IMR-90 (cell line): ENCODE data around the gene HS2ST1.

Experiments
- BHLHE40 ChIP-seq: fragments of 150-350 bp; IDR thresholded peaks from 2 replicates; pipeline ENCODE4 v1.6.1; 2016; ENCODE audit warnings: mild to moderate bottlenecking, low read depth, low read length
- CEBPB ChIP-seq: IDR thresholded peaks from 2 replicates; pipeline ENCODE4 v1.6.1; 2012; ENCODE audit warnings: low read depth, low read length, improper control_type of control experiment
- FOS ChIP-seq: fragments of 150-350 bp; IDR thresholded peaks from 2 replicates; pipeline ENCODE4 v1.6.1; 2016; ENCODE audit warnings: low read depth, low read length
- MAFK ChIP-seq: IDR thresholded peaks from 2 replicates; pipeline ENCODE4 v1.6.1; 2012; ENCODE audit warnings: low read depth, low read length, improper control_type of control experiment
- MXI1 ChIP-seq: IDR thresholded peaks from 2 replicates; pipeline ENCODE4 v1.6.1; 2012; ENCODE audit warnings: low read depth, mild to moderate bottlenecking, low read length, moderate library complexity, borderline replicate concordance
- NFE2L2 ChIP-seq: fragments of 150-350 bp; IDR thresholded peaks from 2 replicates; pipeline ENCODE4 v1.6.1; 2016; ENCODE audit warnings: low read depth, mild to moderate bottlenecking, low read length
- POLR2A ChIP-seq: IDR thresholded peaks from 2 replicates; pipeline ENCODE4 v1.6.1; 2012; ENCODE audit warnings: mild to moderate bottlenecking, low read depth, low read length
- RAD21 ChIP-seq: IDR thresholded peaks from 2 replicates; pipeline ENCODE4 v1.6.1; 2012; ENCODE audit warnings: low read length, improper control_type of control experiment
- RCOR1 ChIP-seq: IDR thresholded peaks from 2 replicates; pipeline ENCODE4 v1.6.1; 2012; ENCODE audit warnings: mild to moderate bottlenecking, low read length, improper control_type of control experiment; ENCODE audit not compliant: insufficient replicate concordance
- RFX5 ChIP-seq: IDR thresholded peaks from 2 replicates; pipeline ENCODE4 v1.8.0; 2012; ENCODE audit warnings: low read depth, mild to moderate bottlenecking, low read length, moderate library complexity
- SMC3 ChIP-seq: fragments of 150-350 bp; IDR thresholded peaks from 2 replicates; pipeline ENCODE4 v1.6.1; 2016; ENCODE audit warnings: low read depth, mild to moderate bottlenecking, antibody characterized with exemption, low read length, moderate library complexity
- USF2 ChIP-seq: fragments of 150-350 bp; IDR thresholded peaks from 2 replicates; pipeline ENCODE4 v1.6.1; 2017; ENCODE audit warnings: mild to moderate bottlenecking, antibody characterized with exemption, low read length, low read depth
- TF ChIP-seq, protein P1 (sequence below): conservative IDR thresholded peaks from 2 replicates; pipeline ENCODE4 v1.5.1; 2012; ENCODE audit warnings: mild to moderate bottlenecking, low read depth, low read length, improper control_type of control experiment
- TF ChIP-seq, protein P2 (sequence below): fragments of 150-350 bp; IDR thresholded peaks from 2 replicates; pipeline ENCODE4 v1.6.1; 2016; ENCODE audit warnings: low read depth, mild to moderate bottlenecking, low read length, moderate library complexity, borderline replicate concordance

DNA sequence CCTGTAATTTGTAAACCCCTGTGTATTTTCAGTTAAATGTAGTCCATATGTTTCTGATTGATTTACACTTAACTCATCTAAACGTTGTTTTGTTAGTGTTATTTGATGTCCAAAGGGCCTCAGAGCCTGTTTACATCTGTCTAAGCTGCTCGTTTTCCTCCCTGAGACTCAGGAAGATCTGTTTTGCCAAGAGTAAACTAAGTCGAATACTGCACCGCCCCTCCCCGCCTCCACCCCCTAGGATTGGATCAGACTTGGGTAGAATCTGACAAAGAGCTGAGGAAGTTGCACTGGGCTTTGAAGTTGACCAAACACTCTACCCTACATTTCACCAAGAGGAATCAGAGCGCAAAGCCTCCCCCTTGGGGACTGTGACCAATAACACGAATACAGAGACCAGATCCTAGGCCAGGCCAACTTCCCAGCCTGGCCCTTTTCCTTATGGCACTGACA, 207.3 kb downstream of the HS2ST1 start:
- TF ChIP-seq, protein P1, sequence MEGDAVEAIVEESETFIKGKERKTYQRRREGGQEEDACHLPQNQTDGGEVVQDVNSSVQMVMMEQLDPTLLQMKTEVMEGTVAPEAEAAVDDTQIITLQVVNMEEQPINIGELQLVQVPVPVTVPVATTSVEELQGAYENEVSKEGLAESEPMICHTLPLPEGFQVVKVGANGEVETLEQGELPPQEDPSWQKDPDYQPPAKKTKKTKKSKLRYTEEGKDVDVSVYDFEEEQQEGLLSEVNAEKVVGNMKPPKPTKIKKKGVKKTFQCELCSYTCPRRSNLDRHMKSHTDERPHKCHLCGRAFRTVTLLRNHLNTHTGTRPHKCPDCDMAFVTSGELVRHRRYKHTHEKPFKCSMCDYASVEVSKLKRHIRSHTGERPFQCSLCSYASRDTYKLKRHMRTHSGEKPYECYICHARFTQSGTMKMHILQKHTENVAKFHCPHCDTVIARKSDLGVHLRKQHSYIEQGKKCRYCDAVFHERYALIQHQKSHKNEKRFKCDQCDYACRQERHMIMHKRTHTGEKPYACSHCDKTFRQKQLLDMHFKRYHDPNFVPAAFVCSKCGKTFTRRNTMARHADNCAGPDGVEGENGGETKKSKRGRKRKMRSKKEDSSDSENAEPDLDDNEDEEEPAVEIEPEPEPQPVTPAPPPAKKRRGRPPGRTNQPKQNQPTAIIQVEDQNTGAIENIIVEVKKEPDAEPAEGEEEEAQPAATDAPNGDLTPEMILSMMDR, result no peak
- TF ChIP-seq POLR2A (no peak), USF2 (no peak), RCOR1 (no peak), MXI1 (no peak), RAD21 (no peak), SMC3 (no peak), RFX5 (no peak), BHLHE40 (no peak), MAFK (no peak), CEBPB (no peak), FOS (no peak), NFE2L2 (no peak)
- TF ChIP-seq, protein P2, sequence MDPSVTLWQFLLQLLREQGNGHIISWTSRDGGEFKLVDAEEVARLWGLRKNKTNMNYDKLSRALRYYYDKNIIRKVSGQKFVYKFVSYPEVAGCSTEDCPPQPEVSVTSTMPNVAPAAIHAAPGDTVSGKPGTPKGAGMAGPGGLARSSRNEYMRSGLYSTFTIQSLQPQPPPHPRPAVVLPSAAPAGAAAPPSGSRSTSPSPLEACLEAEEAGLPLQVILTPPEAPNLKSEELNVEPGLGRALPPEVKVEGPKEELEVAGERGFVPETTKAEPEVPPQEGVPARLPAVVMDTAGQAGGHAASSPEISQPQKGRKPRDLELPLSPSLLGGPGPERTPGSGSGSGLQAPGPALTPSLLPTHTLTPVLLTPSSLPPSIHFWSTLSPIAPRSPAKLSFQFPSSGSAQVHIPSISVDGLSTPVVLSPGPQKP, result no peak
